Neuronal stem cell (in vitro differentiated cells): ENCODE data around the gene CEP55. TPM values are rescaled to one million over a fixed set of nuclear protein-coding genes. Genes with fewer than 3 reads are reported as not detected.

ENCODE experiments used
- DNase-seq: peaks from one replicate; pipeline ENCODE4 v3.0.0-alpha.2; 2013; ENCODE audit warnings: low spot score
- H2AFZ ChIP-seq: one replicate; pipeline ENCODE4 v1.6.1; 2013; ENCODE audit warnings: mild to moderate bottlenecking, low read length, inconsistent platforms
- H2AK5ac ChIP-seq: 2 replicates; pipeline ENCODE4 v1.6.1; 2013; ENCODE audit warnings: low read depth, mild to moderate bottlenecking, inconsistent platforms, low read length, moderate library complexity, mixed read lengths
- H2BK120ac ChIP-seq: 2 replicates; pipeline ENCODE4 v1.6.1; 2013; ENCODE audit warnings: low read depth, mild to moderate bottlenecking, inconsistent platforms, low read length, moderate library complexity, mixed read lengths
- H2BK12ac ChIP-seq: one replicate; pipeline ENCODE4 v1.6.1; 2013; ENCODE audit warnings: low read length, inconsistent platforms
- H2BK15ac ChIP-seq: 2 replicates; pipeline ENCODE4 v1.6.1; 2013; ENCODE audit warnings: mild to moderate bottlenecking, low read length, inconsistent platforms, mixed read lengths
- H2BK5ac ChIP-seq: one replicate; pipeline ENCODE4 v1.6.1; 2013; ENCODE audit warnings: inconsistent platforms, mild to moderate bottlenecking, low read length, moderate library complexity
- H3K14ac ChIP-seq: one replicate; pipeline ENCODE4 v1.6.1; 2013; ENCODE audit warnings: low read length, inconsistent platforms
- H3K18ac ChIP-seq: 2 replicates; pipeline ENCODE4 v1.6.1; 2013; ENCODE audit warnings: low read length, inconsistent platforms
- H3K23ac ChIP-seq: 2 replicates; pipeline ENCODE4 v1.6.1; 2013; ENCODE audit warnings: low read depth, mild to moderate bottlenecking, mixed read lengths, low read length, inconsistent platforms; ENCODE audit not compliant: poor library complexity
- H3K27ac ChIP-seq: replicated peaks from 3 replicates; pipeline ENCODE4 v1.5.1; 2013; ENCODE audit warnings: low read length, inconsistent platforms
- H3K27me3 ChIP-seq, 3 experiments: 2 replicates each; pipeline ENCODE4 v1.6.1; 2013; ENCODE audit warnings: low read length in 3 of 3, mild to moderate bottlenecking in 2 of 3, inconsistent platforms in 1 of 3, low read depth in 1 of 3, mixed read lengths in 1 of 3, moderate library complexity in 1 of 3; ENCODE audit not compliant: control insufficient read depth in 3 of 3, insufficient read depth in 3 of 3
- H3K36me3 ChIP-seq, 2 donors: replicated peaks in 1 of 2; 2 replicates each; pipeline ENCODE4 v1.6.1; 2013; ENCODE audit warnings: low read length in 2 of 2; ENCODE audit not compliant: control insufficient read depth in 2 of 2, insufficient read depth in 2 of 2
- H3K4ac ChIP-seq: 2 replicates; pipeline ENCODE4 v1.6.1; 2013; ENCODE audit warnings: inconsistent platforms, mild to moderate bottlenecking, low read length, moderate library complexity
- H3K4me1 ChIP-seq, 2 donors: 1 replicate in 1 of 2; 2 replicates in 1 of 2; pipeline ENCODE4 v1.6.1; 2013; ENCODE audit warnings: low read length in 2 of 2, low read depth in 1 of 2; ENCODE audit not compliant: control insufficient read depth in 2 of 2, insufficient read depth in 1 of 2
- H3K4me2 ChIP-seq: one replicate; pipeline ENCODE4 v1.6.1; 2013; ENCODE audit warnings: mild to moderate bottlenecking, low read length, inconsistent platforms; ENCODE audit not compliant: insufficient read depth, poor library complexity, severe bottlenecking
- H3K4me3 ChIP-seq, 2 donors: 2 replicates each; pipeline ENCODE4 v1.5.1; 2013; ENCODE audit warnings: low read length in 2 of 2, mild to moderate bottlenecking in 2 of 2, inconsistent platforms in 1 of 2, moderate library complexity in 1 of 2
- H3K79me1 ChIP-seq: one replicate; pipeline ENCODE4 v1.6.1; 2013; ENCODE audit warnings: low read depth, mild to moderate bottlenecking, inconsistent platforms, low read length, moderate library complexity
- H3K9ac ChIP-seq: one replicate; pipeline ENCODE4 v1.6.1; 2013; ENCODE audit warnings: mild to moderate bottlenecking, low read depth, low read length, inconsistent platforms; ENCODE audit not compliant: poor library complexity
- H3K9me3 ChIP-seq, 2 donors: replicated peaks in 1 of 2; 2 replicates each; pipeline versions ENCODE3 to v1.6.1; 2013; ENCODE audit warnings: low read length in 2 of 2, mild to moderate bottlenecking in 2 of 2, inconsistent platforms in 1 of 2, low read depth in 1 of 2, mixed read lengths in 1 of 2, moderate library complexity in 1 of 2; ENCODE audit not compliant: control insufficient read depth in 2 of 2, insufficient read depth in 1 of 2
- H4K8ac ChIP-seq: one replicate; pipeline ENCODE4 v1.6.1; 2013; ENCODE audit warnings: low read depth, mild to moderate bottlenecking, inconsistent platforms, low read length, moderate library complexity
- H4K91ac ChIP-seq: one replicate; pipeline ENCODE4 v1.6.1; 2013; ENCODE audit warnings: low read length, low read depth, mild to moderate bottlenecking, inconsistent platforms; ENCODE audit not compliant: poor library complexity
- WGBS, 2 donors: extraction: QIAGEN DNeasy Blood & Tissue Kit; methylation state at CpG; one replicate each; pipeline ENCODE4 v1.1.7; 2013; ENCODE audit warnings: missing lambda C conversion rate in 2 of 2, mixed read lengths in 1 of 2; ENCODE audit not compliant: insufficient read length in 2 of 2, insufficient replicate concordance in 1 of 2; ENCODE audit errors: extremely low coverage in 2 of 2; 5-methylcytosine and 5-hydroxymethylcytosine counted together
- small RNA-seq: library from polyadenylated mRNA; stranded (forward); fragments of <200 nt; extraction: miRNeasy Mini kit (QIAGEN cat#:217004); gene quantifications from one replicate; pipeline ENCODE3, GENCODE V24; 2013; ENCODE audit not compliant: insufficient read depth

Gene CEP55

DNA sequence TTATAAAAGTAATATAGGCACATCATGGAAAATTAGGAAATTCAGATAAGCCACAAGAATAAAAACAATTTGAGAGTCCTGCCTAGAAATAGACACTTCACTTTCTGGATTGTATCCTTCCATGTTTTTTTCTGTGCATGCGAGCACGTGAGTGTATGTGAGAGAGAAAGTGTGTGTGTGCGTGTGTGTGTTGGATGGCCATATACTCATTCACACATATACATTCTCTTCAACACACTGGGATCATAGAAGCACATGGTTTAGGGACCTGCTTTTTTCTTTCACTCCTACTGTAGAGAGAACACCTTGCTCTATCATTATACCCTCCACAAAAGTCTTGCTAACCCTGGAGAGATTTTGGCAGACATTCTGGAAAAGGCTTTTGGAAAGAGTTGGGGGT lies 77.5 kb downstream of the CEP55 start:
- no CpG with 5 or more reads among the region's 3 CpGs for WGBS, 2 donors
- DNase-seq = no peak
- Histone ChIP-seq H2BK5ac (no peak overlapping the region), H2AFZ (no peak overlapping the region), H3K18ac (no peak overlapping the region), H3K9me3 (no peaks in the 10 kb centered on the region), H4K8ac (no peak overlapping the region), H3K4me3 (no peak overlapping the region), H2AK5ac (no peak overlapping the region), H4K91ac (no peak overlapping the region), H2BK120ac (no peak overlapping the region), H2BK12ac (no peak overlapping the region), H3K4me2 (no peak overlapping the region), H3K9ac (no peak overlapping the region), H3K79me1 (no peaks in the 10 kb centered on the region), H3K4me1 (no peaks in the 10 kb centered on the region), H3K14ac (no peak overlapping the region), H2BK15ac (no peak overlapping the region), H3K36me3 (no peaks in the 10 kb centered on the region), H3K27me3 (peaks cover 0 to 75% (median 7%) of the 10 kb centered on the region in 3 experiments), H3K4ac (no peak overlapping the region), H3K27ac (no peak overlapping the region), H3K23ac (no peak overlapping the region)

DNA sequence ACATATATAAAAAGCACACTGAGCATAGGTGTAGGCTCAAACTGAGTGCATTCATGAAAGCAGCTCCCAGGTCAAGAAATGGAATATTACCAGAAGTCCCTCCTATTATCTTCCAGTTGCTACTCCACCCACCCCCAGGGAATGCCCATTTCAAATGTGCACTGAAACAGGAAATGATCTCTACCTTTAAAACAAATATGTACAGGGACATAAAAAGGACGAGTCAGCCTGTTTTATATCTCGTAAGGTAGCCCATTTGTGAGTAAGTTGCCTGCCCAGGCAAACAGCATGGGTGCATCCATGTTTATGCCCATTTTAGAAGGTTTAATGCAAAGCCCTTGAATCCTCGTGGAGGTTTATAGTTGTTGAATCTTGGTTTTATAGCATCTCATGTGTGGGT lies 80.5 kb downstream of the CEP55 start:
- peaks cover 0 to 48% (median 0%) of the 10 kb centered on the region in 3 experiments for H3K27me3 ChIP-seq

DNA sequence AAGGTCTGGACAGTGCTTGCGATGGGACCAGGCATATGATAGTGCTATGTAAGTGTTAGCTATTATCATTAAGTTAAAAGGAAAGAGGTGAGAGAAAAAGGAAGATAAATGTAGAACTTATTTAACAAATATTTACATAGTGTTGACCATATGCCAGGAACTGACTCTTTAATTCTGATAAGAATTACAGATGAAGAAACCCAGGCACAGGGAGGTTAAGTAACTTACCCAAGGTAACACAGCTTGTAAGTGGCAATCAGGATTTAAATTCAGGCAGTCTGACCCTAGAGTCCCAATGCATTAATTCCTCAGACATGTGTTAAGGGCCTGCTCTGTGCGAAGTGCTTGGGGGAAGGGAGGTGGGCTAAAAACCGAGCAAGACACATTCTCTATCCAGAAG lies 81.2 kb downstream of the CEP55 start:
- Histone ChIP-seq H2BK15ac (no peak overlapping the region), H3K9ac (no peak overlapping the region)

More for the DNA sequence above, 80.5 kb downstream of the CEP55 start:
- Histone ChIP-seq H3K9ac (no peak overlapping the region), H3K4me2 (no peak overlapping the region), H3K4ac (no peak overlapping the region), H3K18ac (no peak overlapping the region), H3K9me3 (peaks cover 1 to 3% of the 10 kb centered on the region in 2 donors), H3K4me3 (no peak overlapping the region), H3K14ac (no peak overlapping the region), H3K23ac (no peak overlapping the region), H3K4me1 (peaks cover 8% of the 10 kb centered on the region in 2 donors), H2BK12ac (no peak overlapping the region), H2BK5ac (no peak overlapping the region), H4K8ac (no peak overlapping the region), H2BK120ac (no peak overlapping the region), H2AFZ (no peak overlapping the region), H3K79me1 (no peaks in the 10 kb centered on the region), H2AK5ac (no peak overlapping the region), H3K36me3 (no peaks in the 10 kb centered on the region), H4K91ac (no peak overlapping the region), H3K27ac (no peak overlapping the region), H2BK15ac (no peak overlapping the region)
- DNase-seq = no peak
- WGBS, 2 donors = no CpG with 5 or more reads among the region's 3 CpGs

More for the DNA sequence above, 81.2 kb downstream of the CEP55 start:
- no peak overlapping the region for H4K8ac ChIP-seq
- H2BK12ac ChIP-seq = no peak overlapping the region
- DNase-seq = no peak
- H2BK5ac ChIP-seq = no peak overlapping the region
- no peak overlapping the region for H2AFZ ChIP-seq
- no peaks in the 10 kb centered on the region for H3K79me1 ChIP-seq
- no peak overlapping the region for H2BK120ac ChIP-seq
- no peak overlapping the region for H3K4me2 ChIP-seq
- peaks cover 8% of the 10 kb centered on the region in 2 donors for H3K4me1 ChIP-seq
- H2AK5ac ChIP-seq = no peak overlapping the region
- no peak overlapping the region for H3K27ac ChIP-seq
- WGBS, 2 donors = no CpG with 5 or more reads among the region's 3 CpGs
- H4K91ac ChIP-seq = no peak overlapping the region
- peaks cover 1 to 3% of the 10 kb centered on the region in 2 donors for H3K9me3 ChIP-seq
- no peak overlapping the region for H3K14ac ChIP-seq
- H3K4ac ChIP-seq = no peak overlapping the region
- H3K27me3 ChIP-seq = peaks cover 0 to 41% (median 0%) of the 10 kb centered on the region in 3 experiments
- H3K4me3 ChIP-seq = no peak overlapping the region
- no peak overlapping the region for H3K18ac ChIP-seq
- no peak overlapping the region for H3K23ac ChIP-seq
- H3K36me3 ChIP-seq = no peaks in the 10 kb centered on the region

Small RNA genes within 50 kb of the gene (small RNA-seq; reads per million reads assigned to genes)
- not detected for gene RNA5SP323
